ENCODE data around the gene IL36B.

DNA sequence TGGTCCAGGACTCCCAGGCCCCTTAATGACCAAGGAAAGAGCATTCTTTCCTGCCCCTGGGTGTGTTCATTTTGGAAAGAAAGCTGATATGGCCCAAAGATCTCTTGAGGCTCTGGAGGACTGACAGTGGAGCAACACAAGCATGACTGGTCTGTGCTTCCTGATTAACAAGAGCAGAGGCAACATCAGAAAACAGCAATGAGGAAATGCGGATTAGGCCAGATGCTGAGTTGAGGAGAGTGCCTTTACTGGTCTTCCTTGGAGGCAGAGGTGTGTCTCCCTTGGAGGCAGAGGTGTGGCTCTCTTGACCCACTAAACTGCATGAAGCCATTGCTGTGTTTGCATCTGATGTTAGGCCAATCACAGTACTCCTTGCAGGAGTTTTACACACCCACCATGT is 19.9 kb downstream of the IL36B start:
- TF ChIP-seq POLR2A (IDR thresholded peaks at IDR 0.05; ENCODE audit: low read depth, low read length) = no peak
- no peak for TF ChIP-seq TAF1 (IDR thresholded peaks at IDR 0.05; ENCODE audit: borderline replicate concordance, low read depth, low read length)
- no peak for TF ChIP-seq POLR2AphosphoS5 (IDR thresholded peaks at IDR 0.05; ENCODE audit: low read depth, low read length)

Data from GM12892 (cell line).